Measurements from ENCODE around the gene ABHD18.
"Not testable (repeated sequence)": the region's sequence is repeated elsewhere in the genome, so short reads cannot be mapped to it uniquely, and the experiment has no call there.

ABHD18 gene

DNA sequence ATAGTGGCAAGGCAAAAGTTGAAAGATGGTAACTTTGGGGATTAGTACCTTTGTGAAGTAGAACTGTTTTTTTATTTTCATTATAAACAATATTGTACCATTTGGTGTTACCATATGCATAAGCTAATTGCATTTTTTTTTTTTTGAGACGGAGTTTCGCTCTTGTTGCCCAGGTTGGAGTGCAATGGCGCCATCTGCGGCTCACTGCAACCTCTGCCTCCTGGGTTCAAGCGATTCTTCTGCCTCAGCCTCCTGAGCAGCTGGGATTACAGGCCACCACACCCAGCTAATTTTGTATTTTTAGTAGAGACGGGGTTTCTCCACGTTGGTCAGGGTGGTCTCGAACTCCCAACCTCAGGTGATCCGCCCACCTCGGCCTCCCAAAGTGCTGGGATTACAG, 86.0 kb downstream of the ABHD18 start:
- H3K27ac ChIP-seq, result not testable (repeated sequence)
- peak; percentile 61 for TF ChIP-seq CTCF (conservative IDR thresholded peaks at IDR 0.05)

GRCh38 chr4:128054907-128055306, 89.7 kb downstream of the ABHD18 start:
- H3K27ac ChIP-seq, result not testable (repeated sequence)

DNA sequence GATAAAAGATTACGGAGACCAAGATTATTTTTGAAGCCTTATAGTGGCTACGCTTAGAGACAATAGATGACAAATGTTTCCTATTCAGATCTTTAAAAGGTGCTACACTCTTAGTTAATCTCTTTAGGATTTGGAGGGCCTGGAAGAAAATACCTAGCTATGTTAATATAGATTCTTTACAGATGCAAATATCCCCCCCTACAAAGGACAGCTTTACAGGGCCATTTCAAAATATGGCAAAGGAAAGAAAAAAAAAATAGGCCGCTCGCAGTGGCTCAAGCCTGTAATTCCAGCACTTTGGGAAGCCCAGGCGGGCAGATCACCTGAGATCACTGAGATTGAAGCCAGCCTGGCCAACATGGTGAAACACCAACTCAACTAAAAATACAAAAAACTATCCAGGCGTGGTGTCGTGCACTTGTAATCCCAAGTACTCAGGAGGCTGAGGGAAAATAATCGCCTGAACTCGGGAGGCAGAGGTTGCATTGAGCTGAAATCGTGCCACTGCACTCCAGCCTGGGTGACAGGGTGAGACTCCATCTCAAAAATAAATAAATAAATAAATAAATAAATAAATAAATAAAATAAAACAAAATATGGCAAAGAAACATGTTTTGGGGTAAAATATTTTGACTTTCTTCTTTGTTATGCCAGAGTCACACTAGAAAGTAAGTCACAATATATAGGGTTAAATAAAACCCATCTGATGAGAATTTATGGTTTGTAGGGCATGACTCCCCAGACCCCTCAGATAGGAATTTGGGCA, 90.4 kb downstream of the ABHD18 start:
- not testable (repeated sequence) for H3K27ac ChIP-seq

DNA sequence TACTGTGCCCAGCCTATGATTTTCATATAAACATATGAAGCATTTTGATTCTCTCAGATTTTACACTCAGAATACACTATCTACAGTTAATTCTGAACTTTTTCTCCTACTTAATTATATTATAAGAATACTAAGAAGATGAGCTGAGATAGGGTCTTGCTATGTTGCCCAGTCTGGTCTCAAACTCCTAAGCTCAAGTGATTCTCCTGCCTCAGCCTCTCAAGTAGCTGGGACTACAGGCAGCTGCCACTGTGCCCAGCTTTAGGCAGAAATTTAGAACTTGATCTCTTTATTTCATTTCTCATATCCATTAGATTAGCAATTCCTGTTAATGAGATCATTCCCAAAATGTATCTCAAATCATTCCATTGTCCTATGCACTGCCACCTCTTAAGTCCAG, 91.2 kb downstream of the ABHD18 start:
- TF ChIP-seq ZFX (IDR thresholded peaks at IDR 0.05) (no peak), CTCF (conservative IDR thresholded peaks at IDR 0.05) (no peak)

DNA sequence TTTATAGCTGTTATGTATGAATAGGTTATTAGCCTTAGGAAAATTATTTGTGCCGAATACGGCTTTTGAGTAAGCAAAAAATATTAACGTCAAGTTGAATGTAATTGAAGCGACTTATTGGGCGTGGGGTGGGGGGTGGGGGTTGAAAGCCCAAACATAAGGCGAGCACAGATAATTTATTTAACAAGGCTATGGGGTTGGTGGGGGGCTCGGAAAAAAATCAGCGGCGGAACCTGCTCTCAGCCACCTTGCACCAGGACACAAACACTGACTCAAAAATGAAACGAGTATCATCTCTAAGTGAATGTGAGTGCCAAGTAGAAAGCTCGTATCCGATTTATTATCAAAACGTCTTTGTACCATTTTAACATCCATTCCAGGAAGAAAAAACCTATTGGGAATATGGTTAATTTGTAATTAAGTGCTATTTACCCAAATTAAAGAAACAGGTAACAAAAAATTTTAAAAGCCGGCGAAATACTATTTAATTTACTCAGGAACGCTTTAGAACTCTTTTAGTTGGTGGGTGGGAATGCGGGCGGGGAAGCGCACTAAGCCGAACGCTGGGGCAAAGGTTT, 95.0 kb downstream of the ABHD18 start:
- H3K27ac ChIP-seq, result peak overlapping the region; percentile 96

More for the DNA sequence above, 91.2 kb downstream of the ABHD18 start:
- H3K27ac ChIP-seq, result no peak overlapping the region

GRCh38 chr4:128060699-128061565, 95.7 kb downstream of the ABHD18 start, which contains the start of gene LARP1B:
TSS of gene LARP1B (plus strand) at chr4:128061312. CDS start at chr4:128074952, 13,640 bp downstream.
- peak within 1 kb of the TSS; percentile 96 for H3K27ac ChIP-seq
- TF ChIP-seq ZFX (IDR thresholded peaks at IDR 0.05) (peak; percentile 86), CTCF (conservative IDR thresholded peaks at IDR 0.05) (no peak)

More for the DNA sequence above, 95.0 kb downstream of the ABHD18 start:
- TF ChIP-seq ZFX (IDR thresholded peaks at IDR 0.05) (no peak), CTCF (conservative IDR thresholded peaks at IDR 0.05) (no peak)

DNA sequence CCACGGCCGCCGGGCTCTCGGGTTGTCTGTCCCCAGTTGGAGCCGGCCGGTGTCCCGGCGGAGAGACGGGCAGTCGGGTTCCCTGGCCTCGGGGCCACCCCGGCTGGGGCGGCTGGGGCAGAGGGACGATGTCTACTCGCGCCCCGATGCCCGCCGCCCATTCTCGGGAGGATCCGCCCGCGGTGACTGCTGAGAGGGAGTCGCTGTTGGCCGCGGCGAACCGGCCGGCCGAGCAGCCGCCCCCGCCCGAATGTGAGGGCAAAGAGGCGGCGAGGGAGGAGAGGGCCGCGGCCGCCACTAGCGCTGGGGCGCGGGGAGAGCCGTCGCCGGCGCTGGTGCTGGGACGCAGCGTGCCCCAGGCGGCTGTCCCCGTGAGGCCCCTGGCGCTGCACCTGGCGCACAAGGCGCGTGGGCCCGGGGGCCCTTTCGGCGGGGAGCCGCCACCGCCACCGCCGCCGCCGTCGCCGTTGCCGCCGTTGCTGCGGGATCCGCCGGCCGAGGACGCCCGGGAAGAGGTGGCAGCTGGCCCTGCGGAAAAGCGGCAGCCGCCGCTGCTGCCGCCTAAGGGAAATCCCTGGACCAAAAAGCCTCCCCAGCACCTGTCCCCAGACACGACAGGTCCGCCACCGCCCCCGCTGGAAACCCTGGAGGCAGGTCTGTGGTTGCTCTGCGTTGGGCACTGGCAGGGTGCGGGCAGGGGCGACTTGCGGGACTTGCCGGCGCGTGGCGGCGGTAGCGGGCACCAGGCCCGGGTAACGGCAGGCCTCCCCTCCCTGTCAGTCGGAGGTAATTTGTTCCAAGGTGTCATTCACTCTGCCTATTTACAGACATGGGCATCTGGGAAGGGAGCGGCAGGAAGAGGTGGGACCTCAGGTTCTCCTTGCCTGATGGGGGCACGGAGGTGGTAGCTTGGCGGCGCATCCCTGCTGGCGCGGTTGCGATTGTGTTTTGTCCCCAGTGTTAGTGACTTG, 96.6 kb downstream of the ABHD18 start:
- peak overlapping the region; percentile 96 for H3K27ac ChIP-seq
- peak; percentile 36 for TF ChIP-seq CTCF (conservative IDR thresholded peaks at IDR 0.05)
- TF ChIP-seq ZFX (IDR thresholded peaks at IDR 0.05), result peak; percentile 63

GRCh38 chr4:128066453-128066820, 101.2 kb downstream of the ABHD18 start:
- H3K27ac ChIP-seq, result not testable (repeated sequence)
